Suprapubic skin (tissue), 4 donors: ENCODE results near the gene CDK1. TPM values are rescaled to one million over a fixed set of nuclear protein-coding genes. Genes with fewer than 3 reads are reported as not detected.

Experiments
- DNase-seq, 2 donors: peaks; one replicate each; pipeline ENCODE4 v3.0.0-alpha.2; 2019; ENCODE audit warnings: low spot score in 2 of 2
- H3K27ac ChIP-seq: fragments of 200-600 bp; sonication (generic); one replicate; pipeline ENCODE4 v1.5.1; 2019
- H3K27me3 ChIP-seq: fragments of 200-600 bp; sonication (generic); one replicate; pipeline ENCODE4 v1.5.1; 2019
- H3K36me3 ChIP-seq: fragments of 200-600 bp; sonication (generic); one replicate; pipeline ENCODE4 v1.5.1; 2019
- H3K4me1 ChIP-seq: fragments of 200-600 bp; sonication (generic); one replicate; pipeline ENCODE4 v1.5.1; 2019
- H3K4me3 ChIP-seq: fragments of 200-600 bp; sonication (generic); one replicate; pipeline ENCODE4 v1.5.1; 2019; ENCODE audit warnings: mild to moderate bottlenecking
- H3K9me3 ChIP-seq: fragments of 200-600 bp; sonication (generic); one replicate; pipeline ENCODE4 v1.5.1; 2019
- EP300 ChIP-seq: sonication (generic); formaldehyde crosslinking; IDR thresholded peaks from one replicate; pipeline ENCODE4 v1.6.1; 2017; ENCODE audit warnings: antibody characterized with exemption
- POLR2A ChIP-seq, 2 donors: fragments of 450-650 bp; IDR thresholded peaks; one replicate each; pipeline ENCODE4 v1.6.1; 2017; ENCODE audit warnings: antibody characterized with exemption in 2 of 2, mild to moderate bottlenecking in 2 of 2, moderate library complexity in 2 of 2
- POLR2AphosphoS5 ChIP-seq, 3 donors: sonication (generic); formaldehyde crosslinking; IDR thresholded peaks; one replicate each; pipeline ENCODE4 v1.6.1; 2017; ENCODE audit warnings: antibody characterized with exemption in 3 of 3
- WGBS: methylation state at CpG from one replicate; pipeline ENCODE4 v1.1.5; 2018; 5-methylcytosine and 5-hydroxymethylcytosine counted together
- total RNA-seq, 4 donors: library from RNA; depleted of rRNA; stranded (reverse); fragments of >200 nt; gene quantifications; one replicate each; pipeline ENCODE4 v1.1.0, GENCODE V29; 2016
- TF ChIP-seq, protein P1 (sequence below), 2 donors: fragments of 200-600 bp in 1 of 2; fragments of 450-650 bp in 1 of 2; sonication (generic) in 1 of 2; IDR thresholded peaks; one replicate each; pipeline ENCODE4 v1.5.1; 2016 to 2019; ENCODE audit warnings: antibody characterized with exemption in 2 of 2, mild to moderate bottlenecking in 1 of 2, moderate library complexity in 1 of 2

CDK1 gene
- total RNA-seq, 4 donors from 2014 or later = 4.8 to 14.3 (median 8.6) TPM

DNA sequence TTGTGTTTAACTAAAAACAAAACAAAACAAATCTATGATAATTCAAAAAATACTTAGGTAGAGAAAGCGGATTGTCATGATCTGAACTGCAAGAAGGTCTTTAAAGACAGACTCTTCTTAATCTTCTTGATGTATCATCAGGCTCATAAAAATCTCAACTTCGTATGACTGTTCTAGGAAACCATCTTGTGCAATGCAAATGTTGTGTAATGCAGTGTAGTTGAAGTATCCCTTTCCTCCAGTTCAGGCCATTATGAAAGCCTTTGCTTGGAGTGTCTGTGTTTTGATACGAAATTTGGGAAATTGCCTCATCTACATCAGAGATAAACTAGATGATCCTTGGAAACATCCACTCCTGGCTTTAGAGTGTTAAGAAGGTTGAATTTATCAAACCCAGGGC is 30.9 kb downstream of the CDK1 start:
- no peak for TF ChIP-seq POLR2AphosphoS5 (IDR thresholded peaks at IDR 0.05)
- TF ChIP-seq POLR2A (IDR thresholded peaks at IDR 0.05) = no peak
- TF ChIP-seq, protein P1, sequence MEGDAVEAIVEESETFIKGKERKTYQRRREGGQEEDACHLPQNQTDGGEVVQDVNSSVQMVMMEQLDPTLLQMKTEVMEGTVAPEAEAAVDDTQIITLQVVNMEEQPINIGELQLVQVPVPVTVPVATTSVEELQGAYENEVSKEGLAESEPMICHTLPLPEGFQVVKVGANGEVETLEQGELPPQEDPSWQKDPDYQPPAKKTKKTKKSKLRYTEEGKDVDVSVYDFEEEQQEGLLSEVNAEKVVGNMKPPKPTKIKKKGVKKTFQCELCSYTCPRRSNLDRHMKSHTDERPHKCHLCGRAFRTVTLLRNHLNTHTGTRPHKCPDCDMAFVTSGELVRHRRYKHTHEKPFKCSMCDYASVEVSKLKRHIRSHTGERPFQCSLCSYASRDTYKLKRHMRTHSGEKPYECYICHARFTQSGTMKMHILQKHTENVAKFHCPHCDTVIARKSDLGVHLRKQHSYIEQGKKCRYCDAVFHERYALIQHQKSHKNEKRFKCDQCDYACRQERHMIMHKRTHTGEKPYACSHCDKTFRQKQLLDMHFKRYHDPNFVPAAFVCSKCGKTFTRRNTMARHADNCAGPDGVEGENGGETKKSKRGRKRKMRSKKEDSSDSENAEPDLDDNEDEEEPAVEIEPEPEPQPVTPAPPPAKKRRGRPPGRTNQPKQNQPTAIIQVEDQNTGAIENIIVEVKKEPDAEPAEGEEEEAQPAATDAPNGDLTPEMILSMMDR (IDR thresholded peaks at IDR 0.05) = no peak
- TF ChIP-seq EP300 = no peak
- Histone ChIP-seq H3K27me3 (no peaks in the 10 kb centered on the region), H3K4me3 (no peak overlapping the region), H3K27ac (no peak overlapping the region), H3K4me1 (peaks cover 17% of the 10 kb centered on the region), H3K36me3 (no peaks in the 10 kb centered on the region), H3K9me3 (no peaks in the 10 kb centered on the region)
- no peak for DNase-seq
- WGBS = 79% methylated on average over 3 of the region's 3 CpGs

DNA sequence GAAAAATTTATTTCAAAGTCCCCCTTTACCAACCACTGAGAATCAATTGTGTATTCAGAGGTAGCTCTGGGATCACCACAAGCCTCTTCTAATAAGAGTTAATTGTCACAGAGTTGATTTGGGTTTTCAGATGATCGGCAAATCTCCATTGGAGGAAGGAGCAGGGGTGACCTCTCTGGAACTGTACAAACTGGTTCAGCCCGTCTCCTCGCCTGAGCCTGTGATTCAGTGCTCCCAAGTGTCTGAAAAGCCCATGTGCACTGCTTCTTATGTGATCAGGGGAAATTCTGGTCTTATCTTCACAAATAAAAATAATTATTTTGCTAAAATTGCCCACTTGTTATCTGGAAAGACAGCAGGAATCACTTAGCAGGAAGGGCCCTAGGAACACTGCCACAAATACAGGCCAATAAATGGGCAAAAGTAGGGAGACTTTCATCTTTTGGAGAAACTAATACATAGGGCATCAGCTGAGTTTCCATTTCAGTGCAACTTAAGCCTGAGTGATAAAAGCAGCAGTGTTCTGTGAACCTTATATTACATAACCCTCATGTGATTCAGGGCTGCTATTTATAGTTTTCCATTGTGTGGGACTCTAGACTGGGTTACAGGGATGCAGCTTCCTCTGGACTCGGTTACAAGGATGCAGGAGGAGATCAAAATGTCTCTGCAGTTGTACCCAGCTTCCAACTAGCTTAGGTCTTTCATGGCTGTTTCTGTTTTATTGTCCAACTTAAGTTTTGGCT is 32.3 kb downstream of the CDK1 start:
- H3K27me3 ChIP-seq = no peaks in the 10 kb centered on the region
- H3K36me3 ChIP-seq = no peaks in the 10 kb centered on the region
- peak overlapping the region; percentile 6 for H3K27ac ChIP-seq
- peaks cover 17% of the 10 kb centered on the region for H3K4me1 ChIP-seq
- DNase-seq = no peak
- no peak for TF ChIP-seq POLR2AphosphoS5 (IDR thresholded peaks at IDR 0.05)
- TF ChIP-seq, protein P1 (IDR thresholded peaks at IDR 0.05) = no peak
- no peak for TF ChIP-seq EP300
- TF ChIP-seq POLR2A (IDR thresholded peaks at IDR 0.05) = no peak
- no peaks in the 10 kb centered on the region for H3K9me3 ChIP-seq
- WGBS = 27% methylated on average over 4 of the region's 4 CpGs
- no peak overlapping the region for H3K4me3 ChIP-seq

DNA sequence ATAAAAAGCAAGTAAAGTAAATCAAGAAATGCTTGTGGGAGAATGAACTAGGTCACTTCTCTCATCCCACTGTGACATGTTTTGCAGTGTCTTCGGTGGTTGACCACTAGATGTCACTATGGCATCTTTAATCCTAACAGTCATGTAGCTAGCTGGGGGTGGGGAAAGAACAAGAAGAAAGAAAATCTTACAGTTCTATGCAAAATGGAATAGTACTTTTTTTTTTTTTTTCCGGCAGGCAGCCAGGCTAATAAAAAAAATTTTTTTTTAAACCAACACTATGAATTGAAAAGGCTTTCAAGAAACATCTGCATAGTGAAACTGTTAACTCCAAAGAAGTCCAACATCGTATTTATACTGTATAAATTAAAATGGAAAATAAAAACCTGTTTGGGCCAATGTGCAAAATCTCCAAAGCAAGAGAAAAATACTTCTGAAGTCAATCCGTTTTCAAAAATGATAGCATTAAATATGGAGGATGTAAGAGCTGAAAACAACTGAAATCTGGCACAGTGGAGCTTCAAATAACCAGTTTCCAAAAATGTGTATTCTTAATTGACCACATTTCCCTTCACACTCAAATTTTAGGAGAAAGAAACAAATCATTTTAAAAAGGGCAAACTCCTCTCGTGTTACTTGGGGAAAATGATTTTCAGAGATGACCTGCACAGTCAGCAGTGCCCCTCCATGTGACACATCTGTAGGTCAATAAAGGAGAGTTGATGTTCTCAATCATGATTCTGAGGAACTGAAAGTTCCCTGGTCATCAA is 38.5 kb downstream of the CDK1 start:
- H3K4me1 ChIP-seq = peaks cover 26% of the 10 kb centered on the region
- H3K27ac ChIP-seq = peak overlapping the region; percentile 44
- no peak overlapping the region for H3K4me3 ChIP-seq
- H3K27me3 ChIP-seq = no peaks in the 10 kb centered on the region
- H3K9me3 ChIP-seq = no peaks in the 10 kb centered on the region
- 11% methylated on average over 5 of the region's 5 CpGs for WGBS
- DNase-seq = no peak
- no peaks in the 10 kb centered on the region for H3K36me3 ChIP-seq
- TF ChIP-seq, protein P1 (IDR thresholded peaks at IDR 0.05) = peak; percentile 54 to 85
- no peak for TF ChIP-seq EP300

DNA sequence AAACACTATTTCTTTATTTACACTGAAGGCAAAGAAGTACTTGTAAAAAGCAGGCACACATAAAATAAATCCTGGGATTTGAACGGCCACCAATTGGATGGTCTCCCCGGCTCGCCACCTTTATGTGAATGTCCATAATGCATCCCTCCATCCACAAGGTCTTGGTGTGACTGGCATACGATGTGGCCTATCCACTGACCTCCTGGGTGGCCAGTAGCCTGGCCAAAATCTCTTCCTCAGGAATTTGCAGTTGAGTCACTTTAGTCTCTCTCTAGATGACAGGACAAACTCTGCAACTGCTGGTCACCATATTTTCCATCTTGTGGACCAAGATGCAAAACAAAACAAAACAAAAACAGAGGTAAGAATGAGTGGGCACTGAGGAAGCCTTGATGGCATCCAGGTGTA is 39.1 kb downstream of the CDK1 start:
- peak overlapping the region; percentile 44 for H3K27ac ChIP-seq
- H3K4me3 ChIP-seq = no peak overlapping the region

More for the DNA sequence above, 39.1 kb downstream of the CDK1 start:
- TF ChIP-seq, protein P1 (IDR thresholded peaks at IDR 0.05) = no peak
- no peak for TF ChIP-seq EP300
- TF ChIP-seq POLR2AphosphoS5 (IDR thresholded peaks at IDR 0.05) = no peak
- no peak for TF ChIP-seq POLR2A (IDR thresholded peaks at IDR 0.05)
- no peaks in the 10 kb centered on the region for H3K9me3 ChIP-seq
- 77% methylated on average over 4 of the region's 4 CpGs for WGBS
- H3K27me3 ChIP-seq = no peaks in the 10 kb centered on the region
- H3K36me3 ChIP-seq = no peaks in the 10 kb centered on the region
- peaks cover 26% of the 10 kb centered on the region for H3K4me1 ChIP-seq
- DNase-seq = no peak
